Neural cell (in vitro differentiated cells): ENCODE results near the gene ALDH4A1.

Experiments used
- EP300 ChIP-seq: fragments of 450-650 bp; conservative IDR thresholded peaks from 2 replicates; pipeline ENCODE4 v1.6.1; 2014; ENCODE audit warnings: antibody characterized with exemption, mild to moderate bottlenecking, moderate library complexity; ENCODE audit not compliant: poor library complexity, severe bottlenecking
- EZH2 ChIP-seq: fragments of 200-600, 300-800 bp; shearing (Covaris generic), sonication (generic); IDR thresholded peaks from 2 replicates; pipeline ENCODE4 v1.6.1; 2014; ENCODE audit warnings: antibody characterized with exemption, low read length, borderline replicate concordance, mild to moderate bottlenecking; ENCODE audit not compliant: insufficient read depth, poor library complexity, severe bottlenecking
- POLR2AphosphoS5 ChIP-seq: IDR thresholded peaks from 2 replicates; pipeline ENCODE4 v1.6.1; 2012
- TF ChIP-seq, protein P1 (sequence below): fragments of 450-650 bp; IDR thresholded peaks from 2 replicates; pipeline ENCODE4 v1.5.1; 2014; ENCODE audit warnings: antibody characterized with exemption, mild to moderate bottlenecking, moderate library complexity; ENCODE audit not compliant: poor library complexity, severe bottlenecking

GRCh38 chr1:18823438-18823837 is 78.9 kb downstream of the ALDH4A1 start:
- no peak for TF ChIP-seq EP300
- TF ChIP-seq, protein P1, sequence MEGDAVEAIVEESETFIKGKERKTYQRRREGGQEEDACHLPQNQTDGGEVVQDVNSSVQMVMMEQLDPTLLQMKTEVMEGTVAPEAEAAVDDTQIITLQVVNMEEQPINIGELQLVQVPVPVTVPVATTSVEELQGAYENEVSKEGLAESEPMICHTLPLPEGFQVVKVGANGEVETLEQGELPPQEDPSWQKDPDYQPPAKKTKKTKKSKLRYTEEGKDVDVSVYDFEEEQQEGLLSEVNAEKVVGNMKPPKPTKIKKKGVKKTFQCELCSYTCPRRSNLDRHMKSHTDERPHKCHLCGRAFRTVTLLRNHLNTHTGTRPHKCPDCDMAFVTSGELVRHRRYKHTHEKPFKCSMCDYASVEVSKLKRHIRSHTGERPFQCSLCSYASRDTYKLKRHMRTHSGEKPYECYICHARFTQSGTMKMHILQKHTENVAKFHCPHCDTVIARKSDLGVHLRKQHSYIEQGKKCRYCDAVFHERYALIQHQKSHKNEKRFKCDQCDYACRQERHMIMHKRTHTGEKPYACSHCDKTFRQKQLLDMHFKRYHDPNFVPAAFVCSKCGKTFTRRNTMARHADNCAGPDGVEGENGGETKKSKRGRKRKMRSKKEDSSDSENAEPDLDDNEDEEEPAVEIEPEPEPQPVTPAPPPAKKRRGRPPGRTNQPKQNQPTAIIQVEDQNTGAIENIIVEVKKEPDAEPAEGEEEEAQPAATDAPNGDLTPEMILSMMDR: no peak
- TF ChIP-seq EZH2: no peak
- TF ChIP-seq POLR2AphosphoS5: no peak
